GM12873 (cell line): ENCODE results near the gene UBE2G2.

Experiments
- CTCF ChIP-seq: IDR thresholded peaks from 2 replicates; pipeline ENCODE4 v1.5.1; 2012; ENCODE audit warnings: low read depth, mild to moderate bottlenecking, moderate library complexity, low read length, control low read depth; ENCODE audit not compliant: insufficient read depth; ENCODE audit errors: missing control alignments

UBE2G2 gene

GRCh38 chr21:44771896-44772525 is 29.6 kb downstream of the UBE2G2 start:
- TF ChIP-seq CTCF, result no peak

GRCh38 chr21:44767834-44768831 is 33.5 kb downstream of the UBE2G2 start:
- no peak for TF ChIP-seq CTCF

GRCh38 chr21:44766818-44767354 is 34.7 kb downstream of the UBE2G2 start:
- no peak for TF ChIP-seq CTCF

GRCh38 chr21:44766014-44766817 is 35.4 kb downstream of the UBE2G2 start:
- no peak for TF ChIP-seq CTCF

- no peak for TF ChIP-seq CTCF
Observed at GRCh38 chr21:44765231-44766013, 36.2 kb downstream of the UBE2G2 start.

GRCh38 chr21:44764319-44765230 is 37.0 kb downstream of the UBE2G2 start:
- no peak for TF ChIP-seq CTCF
